Eye (tissue), 1 donor: ENCODE measurements around the gene PPP1R14B.
A peak's percentile ranks its signal among the peaks of the same experiment; 100 is the strongest.
"Not testable (repeated sequence)": the region's sequence is repeated elsewhere in the genome, so short reads cannot be mapped to it uniquely, and the experiment has no call there.

ENCODE experiments used
- DNase-seq: peaks from one replicate; pipeline ENCODE4 v3.0.0-alpha.2; 2015

PPP1R14B gene

DNA sequence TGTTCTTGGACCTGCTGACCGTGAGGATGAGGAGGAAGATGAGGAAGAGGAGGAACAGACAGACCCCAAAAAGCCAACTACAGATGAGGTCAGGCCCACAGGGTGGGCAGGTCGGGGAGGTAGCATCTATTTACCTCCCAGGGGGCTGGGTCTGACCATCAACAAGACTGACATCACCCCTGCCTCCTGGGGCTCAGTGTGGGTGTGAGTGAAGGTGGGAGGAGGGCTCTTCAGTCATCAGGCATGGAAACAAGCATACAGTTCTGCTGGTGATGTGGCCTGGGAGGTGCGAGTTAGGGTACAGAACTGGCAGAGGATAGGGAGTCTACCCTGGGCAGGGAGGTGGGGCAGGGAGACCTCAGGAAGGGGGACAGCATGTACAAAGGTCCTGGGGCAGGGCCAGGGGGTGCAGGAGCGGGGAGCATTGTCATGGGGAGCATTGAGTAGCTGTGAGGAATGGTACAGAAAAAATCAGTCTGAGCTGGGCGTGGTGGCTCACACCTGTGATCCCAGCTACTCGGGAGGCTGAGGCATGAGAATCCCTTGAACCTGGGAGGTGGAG is 13.5 kb upstream of the PPP1R14B start:
- DNase-seq: no peak

DNA sequence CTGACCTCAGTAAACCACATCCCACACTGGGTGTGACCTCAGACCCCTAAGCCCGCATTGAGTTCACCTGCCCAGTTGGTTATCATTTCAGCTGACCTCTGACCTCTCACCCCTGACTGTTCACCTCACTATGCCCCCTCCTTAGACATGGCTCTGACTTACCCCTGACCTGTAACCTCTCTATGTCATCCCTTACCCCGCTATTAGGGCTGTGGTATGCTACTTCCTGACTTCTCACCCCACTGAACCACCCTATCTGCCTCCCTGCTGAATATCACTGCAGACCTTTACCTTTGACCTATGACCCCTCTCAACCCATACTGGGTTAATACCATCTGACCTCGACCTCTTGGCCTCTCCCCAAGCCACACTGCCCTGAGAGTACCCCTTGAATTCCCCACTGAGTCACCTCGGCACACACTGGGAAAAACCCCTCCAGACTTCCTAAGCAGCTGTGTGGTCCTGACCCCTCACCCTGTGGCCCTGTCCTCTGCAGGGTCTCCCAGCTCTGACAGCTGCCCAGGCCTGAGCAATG is 12.9 kb upstream of the PPP1R14B start:
- no peak for DNase-seq

DNA sequence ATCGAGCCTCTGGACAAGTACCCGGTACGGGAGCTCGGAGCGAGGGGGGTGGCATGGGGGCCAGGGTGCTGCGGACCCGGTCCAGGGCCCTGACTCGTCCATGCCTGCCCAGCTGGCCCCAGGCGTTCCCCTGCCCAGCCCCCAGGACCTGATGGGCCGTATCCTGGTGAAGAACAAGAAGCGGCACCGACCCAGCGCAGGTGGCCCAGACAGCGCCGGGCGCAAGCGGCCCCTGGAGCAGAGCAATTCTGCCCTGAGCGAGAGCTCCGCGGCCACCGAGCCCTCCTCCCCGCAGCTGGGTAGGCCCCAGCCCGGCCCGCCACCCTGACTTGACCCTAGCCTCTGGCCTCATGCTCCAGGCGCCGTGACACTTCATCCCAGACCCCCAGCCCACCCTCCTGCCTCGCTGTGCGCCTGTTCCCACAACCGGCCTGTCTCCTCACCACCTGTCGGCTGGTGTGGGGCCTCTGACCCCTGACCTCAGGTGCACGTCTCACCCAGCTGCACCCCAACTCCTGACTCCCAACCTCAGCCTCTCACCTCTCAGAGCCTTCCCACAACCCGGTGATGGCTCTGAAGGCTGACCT is 12.3 kb upstream of the PPP1R14B start:
- no peak for DNase-seq

DNA sequence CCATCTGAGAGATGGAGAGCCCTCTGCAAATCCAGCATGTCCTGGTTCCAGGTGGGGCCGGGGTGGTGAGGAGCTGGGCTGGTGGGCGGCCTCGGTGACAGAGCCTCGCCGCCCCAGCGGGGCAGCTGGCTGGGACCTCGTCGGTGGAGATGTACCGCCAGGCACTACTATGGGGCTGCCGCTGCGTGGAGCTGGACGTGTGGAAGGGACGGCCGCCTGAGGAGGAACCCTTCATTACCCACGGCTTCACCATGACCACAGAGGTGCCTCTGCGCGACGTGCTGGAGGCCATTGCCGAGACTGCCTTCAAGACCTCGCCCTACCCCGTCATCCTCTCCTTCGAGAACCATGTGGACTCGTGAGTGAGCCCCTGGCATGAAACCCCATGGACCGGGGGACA is 11.6 kb upstream of the PPP1R14B start:
- no peak for DNase-seq

DNA sequence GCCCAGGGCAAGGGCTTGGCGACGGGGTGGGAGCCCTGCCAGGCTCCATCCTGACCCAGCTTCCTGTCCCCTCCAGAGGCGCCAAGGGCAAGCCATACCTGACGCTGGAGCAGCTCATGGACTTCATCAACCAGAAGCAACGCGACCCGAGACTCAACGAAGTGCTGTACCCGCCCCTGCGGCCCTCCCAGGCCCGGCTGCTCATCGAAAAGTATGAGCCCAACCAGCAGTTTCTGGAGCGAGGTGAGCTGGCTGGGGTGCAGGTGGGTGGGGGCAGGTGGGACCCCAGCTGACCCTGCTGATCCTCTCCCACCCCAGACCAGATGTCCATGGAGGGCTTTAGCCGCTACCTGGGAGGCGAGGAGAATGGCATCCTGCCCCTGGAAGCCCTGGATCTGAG is 9.6 kb upstream of the PPP1R14B start:
- no peak for DNase-seq

DNA sequence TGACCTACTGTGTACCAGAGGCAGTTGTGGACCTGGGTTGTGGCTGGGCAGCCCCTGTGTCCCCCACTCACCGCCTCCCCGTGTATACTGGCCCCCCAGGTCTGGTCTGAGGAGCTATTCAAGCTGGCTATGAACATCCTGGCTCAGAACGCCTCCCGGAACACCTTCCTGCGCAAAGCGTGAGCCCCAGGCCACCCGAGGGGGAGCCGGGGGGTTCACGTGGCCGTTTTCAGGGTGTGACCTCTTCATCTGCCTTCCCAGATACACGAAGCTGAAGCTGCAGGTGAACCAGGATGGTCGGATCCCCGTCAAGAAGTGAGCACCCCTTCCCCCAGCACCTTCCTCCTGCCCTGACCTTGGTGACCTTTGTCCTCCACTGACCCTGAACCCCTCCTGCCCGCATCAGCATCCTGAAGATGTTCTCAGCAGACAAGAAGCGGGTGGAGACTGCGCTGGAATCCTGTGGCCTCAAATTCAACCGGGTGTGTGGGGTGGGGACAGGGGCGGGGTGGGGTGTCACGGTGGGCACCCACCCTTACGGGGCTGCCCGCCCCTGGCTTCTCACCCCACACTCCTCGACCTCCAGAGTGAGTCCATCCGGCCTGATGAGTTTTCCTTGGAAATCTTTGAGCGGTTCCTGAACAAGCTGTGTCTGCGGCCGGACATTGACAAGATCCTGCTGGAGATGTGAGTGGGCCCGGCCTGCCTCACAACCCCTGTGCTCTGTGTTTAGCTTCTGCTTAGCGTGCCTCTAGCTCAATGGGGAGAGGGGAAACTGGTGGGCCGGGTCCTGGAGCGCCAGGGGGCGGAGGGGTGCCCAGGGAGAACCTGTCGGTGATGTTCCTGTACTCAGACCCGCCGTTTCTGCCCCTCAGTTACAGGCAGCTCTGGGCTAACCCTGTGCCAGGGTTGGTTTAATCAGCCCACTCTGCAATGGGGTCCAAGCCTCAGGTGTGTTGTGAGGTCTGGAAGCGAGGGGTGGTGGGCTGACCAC is 8.7 kb upstream of the PPP1R14B start:
- DNase-seq: no peak

DNA sequence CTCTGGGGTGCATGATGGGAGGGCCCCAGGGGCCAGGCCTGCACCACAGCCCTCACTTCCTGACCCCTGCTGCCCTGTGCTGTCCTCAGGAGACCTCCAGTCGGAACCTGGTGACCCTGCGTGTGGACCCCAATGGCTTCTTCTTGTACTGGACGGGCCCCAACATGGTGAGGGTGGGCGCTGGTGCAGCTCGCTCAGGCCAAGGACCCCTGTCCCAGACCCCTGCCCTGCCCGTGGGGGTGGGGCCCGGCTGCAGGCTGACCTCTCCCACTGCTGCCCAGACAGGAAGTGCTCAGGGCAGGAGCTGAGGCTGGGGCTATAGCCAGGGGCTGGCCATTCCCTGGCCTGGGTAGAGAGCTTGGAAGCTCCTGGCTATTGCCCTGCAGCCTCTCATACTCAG is 7.6 kb upstream of the PPP1R14B start:
- DNase-seq: no peak

DNA sequence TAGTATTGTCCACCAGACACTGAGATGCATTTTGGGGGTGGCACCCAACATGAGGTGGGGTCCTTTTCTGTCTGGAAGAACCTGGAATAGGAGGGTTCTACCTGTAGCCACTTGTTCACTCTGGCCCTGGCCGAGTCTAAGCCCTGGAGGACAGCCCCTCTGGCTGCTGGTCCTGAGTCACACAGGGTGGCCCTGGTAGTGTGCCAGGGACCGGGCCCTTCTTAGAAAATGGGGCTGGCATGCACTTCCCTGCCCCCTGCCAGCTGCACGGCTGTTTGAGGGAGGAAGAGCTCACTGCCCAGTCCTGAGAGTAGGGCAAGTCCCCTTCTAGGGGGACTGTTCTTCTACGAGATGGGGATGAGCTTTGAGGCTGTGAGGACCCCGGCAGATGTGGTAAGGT is 6.7 kb upstream of the PPP1R14B start:
- no peak for DNase-seq

DNA sequence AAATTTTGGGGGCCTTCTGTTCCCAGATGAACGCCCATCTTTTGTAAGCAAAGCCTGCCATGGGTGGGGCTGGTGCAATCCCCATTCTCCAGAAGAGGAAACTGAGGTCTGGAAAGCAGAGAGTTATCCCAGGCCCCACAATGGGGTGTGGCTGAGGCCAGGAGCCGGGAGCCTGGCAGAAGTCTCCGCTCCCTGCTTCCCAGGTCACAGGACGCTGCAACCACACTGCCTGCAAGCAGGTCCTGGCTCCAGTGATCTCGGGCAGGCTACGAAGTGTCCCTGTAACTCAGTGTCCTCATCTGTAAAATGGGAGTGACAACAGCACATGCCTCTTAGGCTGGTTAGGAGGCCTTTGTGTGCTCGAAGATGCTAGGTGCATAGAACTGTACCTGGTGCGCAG is 6.3 kb upstream of the PPP1R14B start:
- no peak for DNase-seq

DNA sequence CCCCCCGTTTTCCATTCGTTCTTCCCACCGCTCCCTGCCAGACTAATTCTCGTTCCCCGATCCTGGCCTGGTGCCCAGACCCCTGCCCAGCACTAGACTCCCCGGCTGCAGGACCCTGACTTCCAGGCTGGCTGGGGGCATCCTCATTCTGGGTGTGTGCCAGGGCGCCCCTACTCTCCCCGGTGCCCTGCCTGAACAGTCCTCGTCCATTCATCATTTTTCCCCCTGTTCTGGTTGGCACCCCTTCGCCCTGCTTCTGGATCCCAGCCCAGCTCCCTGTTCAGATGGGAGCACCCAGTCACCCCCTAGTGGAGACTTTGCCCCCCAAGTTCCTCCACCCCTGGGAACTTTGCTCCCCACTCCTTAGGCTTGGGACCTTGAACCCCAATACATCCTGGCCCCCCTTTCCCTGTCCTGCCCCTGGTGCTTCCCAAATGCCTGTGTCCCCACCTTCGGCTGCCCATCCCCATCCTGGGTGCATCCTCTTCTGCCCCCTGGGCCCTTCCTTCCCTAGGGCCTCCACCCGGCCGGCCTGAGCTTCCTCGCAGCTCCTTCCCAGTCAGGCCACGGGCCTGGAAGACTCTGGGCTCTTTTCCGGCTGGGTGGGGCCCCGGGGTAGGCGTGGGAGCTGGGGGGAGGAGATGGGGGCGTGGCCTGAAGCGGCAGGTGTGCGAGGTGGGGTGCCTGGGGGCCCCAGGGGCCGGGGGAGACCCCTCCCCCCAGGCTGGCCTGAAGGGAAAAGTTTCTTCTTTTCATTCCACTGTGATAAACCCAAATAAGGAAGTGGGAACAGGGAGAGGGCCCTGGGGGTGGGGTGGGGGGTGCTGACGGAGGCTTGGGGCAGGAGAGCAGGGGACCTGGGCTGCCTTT is 5.5 kb upstream of the PPP1R14B start:
- DNase-seq: no peak

DNA sequence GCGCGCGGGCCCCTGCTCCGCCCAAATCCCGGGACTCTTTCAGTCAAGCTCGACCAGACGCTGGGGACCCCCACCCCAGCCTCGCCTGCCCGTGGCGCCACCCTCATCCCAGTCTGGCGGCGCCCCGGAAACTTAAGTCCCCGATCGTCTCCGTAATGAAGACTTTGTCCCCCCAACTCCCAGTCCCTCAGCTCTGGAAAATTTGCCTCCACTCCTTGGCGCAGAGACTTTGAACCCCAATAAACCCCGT is 4.9 kb upstream of the PPP1R14B start:
- peak; percentile 55 for DNase-seq

DNA sequence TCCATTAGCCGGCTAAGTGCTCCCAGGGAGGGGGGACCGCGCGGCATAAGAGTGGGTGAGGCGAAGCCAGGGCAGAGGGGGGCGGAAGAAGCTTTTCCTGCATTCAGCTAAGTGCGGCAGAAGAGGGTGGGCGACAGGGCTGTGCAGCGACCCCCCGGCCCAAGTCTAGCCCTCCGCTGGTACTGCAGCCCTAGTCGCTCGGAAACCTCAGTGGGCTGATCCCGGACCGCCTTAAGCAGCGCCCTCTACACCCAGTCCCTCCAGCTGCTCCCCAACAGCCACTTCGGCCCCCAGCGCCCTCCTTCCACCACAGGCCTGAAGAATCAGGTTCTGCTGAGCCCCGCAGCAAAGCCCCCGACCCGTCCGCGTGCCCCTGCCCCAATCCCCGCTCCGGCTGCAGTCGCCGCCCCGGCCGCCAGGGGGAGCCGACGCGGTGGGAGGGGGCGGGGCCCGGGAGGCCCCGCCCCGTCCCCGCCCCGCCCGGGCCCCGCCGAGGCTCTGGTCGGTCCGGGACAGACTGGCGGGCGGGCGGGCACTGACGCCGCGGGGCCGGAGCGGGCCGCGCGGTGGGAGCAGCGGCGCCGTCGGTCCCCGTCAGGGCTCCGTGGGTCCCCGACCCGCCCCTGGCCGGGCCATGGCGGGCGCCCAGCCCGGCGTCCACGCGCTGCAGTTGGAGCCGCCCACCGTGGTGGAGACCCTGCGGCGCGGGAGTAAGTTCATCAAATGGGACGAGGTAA is 4.4 kb upstream of the PPP1R14B start, which contains the start of gene PLCB3:
Gene PLCB3, plus strand, starts transcription at position 515 of the 737 bp plus-strand sequence. Its CDS starts 120 bp downstream, at position 635.
- peak; percentile 78 for DNase-seq

DNA sequence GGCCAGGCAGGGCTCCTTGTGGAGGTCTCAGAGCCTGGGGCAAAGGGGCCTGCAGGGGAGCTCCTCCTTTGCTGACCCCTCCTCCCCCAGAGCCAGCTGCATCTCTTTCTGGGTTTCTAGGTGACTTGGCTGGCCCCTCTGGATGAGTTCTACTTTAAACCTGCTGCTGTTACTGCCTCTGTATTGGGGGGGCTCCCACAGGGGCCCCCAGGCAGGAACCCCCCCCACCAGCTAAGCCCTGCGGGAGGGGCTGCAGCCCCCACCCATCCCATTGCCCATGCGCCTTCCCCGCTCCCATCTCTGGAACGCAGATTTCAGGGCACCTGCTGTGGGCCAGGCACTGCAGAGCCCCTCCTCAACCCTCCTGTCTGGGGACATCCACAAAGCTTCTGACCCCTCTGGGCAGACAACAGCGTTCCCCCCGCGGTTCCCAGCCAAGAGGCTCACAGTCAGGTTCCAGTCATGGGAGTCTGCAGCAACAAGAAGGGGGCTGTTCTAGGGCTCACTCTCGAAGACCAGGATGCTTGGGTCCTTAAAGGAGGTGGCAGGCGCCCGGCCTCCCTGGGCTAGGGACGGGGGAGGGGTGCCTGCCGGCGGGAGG is 3.8 kb upstream of the PPP1R14B start:
- peak; percentile 24 for DNase-seq

DNA sequence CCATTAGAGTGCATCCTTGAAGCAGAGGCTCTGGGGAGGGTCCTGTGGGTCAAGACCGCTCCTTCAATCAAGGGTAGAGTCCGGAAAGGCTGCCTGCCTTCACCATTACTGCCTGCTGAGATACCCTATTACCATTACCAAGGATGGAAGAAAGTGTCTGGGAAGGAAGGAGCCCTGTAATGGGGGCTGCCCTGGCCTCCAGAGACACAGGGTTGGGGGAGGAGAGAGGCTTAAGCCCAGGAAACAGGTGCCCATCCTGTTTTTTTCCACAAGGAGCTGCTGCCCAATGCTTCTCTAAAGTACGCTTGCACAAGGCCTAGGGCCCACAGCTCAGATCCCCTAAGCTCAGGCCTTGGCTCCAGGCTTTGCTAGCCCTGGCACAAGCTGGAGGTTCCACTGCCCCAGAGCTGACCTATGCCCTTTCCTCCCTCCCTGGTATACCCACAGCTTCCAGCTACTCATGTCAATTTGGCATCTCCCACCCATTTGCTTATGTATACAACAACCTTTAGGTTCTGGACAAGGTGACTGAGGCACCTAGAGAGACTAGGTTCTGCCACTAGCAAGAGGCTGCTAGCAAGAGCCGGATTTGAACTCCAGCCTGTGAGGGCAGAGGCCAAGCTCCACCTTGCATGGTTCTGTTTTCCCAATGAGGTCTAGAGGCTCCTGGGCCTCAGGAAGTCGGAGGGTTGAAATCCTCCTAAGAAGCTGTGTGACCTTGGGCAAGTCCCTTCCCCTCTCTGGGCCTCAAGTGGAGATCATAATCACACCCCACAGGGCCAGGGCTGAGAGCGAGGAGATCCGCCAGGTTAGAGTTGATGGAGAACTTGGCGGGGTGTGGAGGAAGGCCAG is 3.0 kb upstream of the PPP1R14B start:
- peak; percentile 19 for DNase-seq

DNA sequence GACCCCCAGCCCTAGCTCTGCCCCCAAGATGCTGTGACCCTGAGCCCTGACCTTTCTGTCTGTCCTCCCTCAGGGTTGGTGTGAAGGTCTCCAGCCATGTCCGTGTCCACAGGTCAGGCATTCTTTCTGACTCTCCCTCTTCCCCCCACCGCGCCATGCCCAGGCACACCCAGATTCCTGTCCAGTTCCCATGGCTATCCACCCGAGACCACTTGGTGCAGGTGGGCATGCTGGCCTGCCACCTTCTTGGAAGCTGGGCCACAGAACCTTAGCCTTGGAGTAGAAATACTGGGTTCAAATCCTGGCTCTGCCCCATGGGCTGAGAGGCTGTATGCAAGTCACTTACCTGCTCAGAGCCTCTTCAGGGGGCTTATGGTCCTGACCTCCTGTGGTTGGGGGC is 2.3 kb upstream of the PPP1R14B start:
- DNase-seq: no peak

DNA sequence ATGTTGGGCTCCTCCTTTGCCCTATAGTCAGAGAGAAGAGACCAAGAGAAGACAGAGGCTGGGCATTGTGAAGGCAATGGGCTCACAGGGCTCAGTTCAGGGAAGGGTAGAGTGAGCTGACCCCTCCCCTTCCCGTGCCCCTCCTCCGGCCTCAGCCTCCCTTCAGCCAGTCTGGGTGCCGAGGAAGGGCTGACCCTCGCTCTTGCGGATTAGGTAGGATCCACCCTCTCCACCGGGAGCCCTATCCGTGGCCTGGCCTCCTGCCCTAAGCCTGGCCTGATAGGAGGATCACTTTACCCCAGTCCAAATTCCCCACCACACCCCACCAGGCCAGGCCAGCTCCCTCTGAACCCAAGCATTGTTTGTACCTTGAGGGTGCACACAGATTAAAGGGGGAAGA is 1.8 kb upstream of the PPP1R14B start:
- DNase-seq: no peak

DNA sequence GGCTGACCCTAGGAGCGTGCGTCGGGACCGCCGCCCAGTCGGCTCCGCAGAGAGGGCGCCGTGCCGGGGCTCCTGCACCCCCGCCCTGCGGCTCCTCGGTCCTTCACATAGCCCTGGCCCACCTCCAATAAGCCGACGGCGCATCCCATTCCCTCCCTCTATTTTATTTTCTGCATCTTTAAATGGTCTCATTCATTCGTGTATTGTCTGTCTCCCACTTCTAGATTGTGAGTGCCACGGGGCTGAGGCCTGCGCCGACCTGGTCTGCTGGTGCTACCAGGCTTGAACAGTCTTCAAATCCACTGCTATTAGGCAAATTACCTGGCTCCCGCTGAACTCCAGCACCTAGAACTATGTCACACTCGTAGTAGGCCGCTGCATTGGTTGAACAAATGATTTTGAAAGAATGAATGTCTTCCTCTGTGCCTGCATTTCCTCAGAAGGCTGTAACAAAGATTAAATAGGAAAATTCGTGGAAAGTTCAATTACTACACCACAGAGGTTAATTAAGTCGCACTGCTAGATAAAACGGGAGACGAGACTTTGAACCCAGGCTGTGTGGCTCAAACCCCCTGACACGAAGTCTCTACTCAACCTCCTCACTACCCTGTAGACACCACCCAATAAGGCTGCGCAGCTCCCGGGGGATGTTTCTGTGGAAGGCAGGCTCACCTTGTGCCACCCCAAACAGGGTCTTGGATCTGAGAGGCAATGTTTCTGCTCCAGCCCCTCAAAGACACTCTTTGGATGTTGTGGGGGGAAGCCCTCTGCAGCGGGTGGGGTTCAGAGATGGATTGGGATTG is 1.2 kb upstream of the PPP1R14B start:
- peak; percentile 39 for DNase-seq

DNA sequence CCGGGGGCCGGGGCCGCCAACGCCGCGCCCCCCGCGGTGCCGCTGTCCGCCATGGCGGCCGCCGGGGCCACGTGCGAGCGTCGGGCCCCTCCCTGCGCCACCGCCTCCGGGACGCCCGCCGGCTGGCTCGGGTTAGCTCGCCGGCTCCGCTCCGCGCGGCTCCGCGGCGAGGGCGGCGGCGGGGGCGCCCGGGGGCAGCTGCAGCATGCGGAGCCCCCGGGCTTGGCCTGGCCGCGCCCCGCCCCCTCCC is 197 bp downstream of the PPP1R14B start:
- not testable (repeated sequence) for DNase-seq

DNA sequence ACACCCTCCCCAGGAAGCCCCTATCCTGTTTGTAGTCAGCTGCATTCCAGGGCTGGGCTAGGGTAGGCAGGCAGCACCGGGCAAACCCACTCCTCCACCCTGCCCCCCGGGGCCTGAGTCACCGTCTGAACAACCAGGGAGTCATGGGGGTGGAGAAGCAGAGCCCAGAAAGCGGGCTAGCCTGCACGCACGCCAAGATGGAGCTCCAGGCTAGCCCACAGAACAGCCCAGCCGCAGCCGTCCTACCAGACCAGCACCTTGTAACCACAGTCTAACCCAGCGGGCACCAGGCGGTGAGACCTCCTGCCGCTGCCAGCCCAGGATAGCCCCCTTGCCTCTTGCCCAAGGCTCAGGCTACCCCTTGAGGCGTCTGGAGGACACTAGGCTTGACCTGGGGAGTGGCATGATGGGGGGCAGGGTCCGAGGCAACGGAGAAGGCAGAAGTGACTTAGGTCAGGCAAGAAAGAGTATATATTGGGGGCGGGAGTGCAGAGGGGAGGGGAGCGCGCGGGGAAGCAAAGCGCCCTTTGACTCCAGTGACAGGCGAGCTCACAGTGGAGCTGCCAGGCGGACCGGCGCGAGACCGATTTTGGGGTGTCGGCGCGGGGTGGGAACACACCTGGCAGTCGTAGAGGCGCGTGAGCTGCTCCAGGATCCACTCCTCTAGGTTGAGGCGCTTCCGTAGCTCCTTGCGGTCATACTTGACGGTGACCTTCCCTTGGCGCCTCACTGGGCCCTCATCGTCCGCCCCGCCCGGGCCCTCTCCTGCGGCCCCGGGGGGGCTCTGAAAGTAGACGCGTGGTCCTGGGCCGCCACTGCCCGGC is 734 bp downstream of the PPP1R14B start:
- peak; percentile 71 for DNase-seq
